Right renal pelvis (tissue), 4 donors: ENCODE data around the gene ACD. TPM values are rescaled to one million over a fixed set of nuclear protein-coding genes. Genes with fewer than 3 reads are reported as not detected.

Source experiments
- DNase-seq, 4 donors: peaks; one replicate each; pipeline ENCODE4 v3.0.0-alpha.2; 2013; ENCODE audit warnings: low read depth in 4 of 4, low spot score in 3 of 4, missing footprints in 1 of 4
- polyA plus RNA-seq, 4 donors: library from polyadenylated mRNA; unstranded; fragments of 120-200 nt; gene quantifications; one replicate each; pipeline ENCODE4 v1.2.1, GENCODE V29; 2013; ENCODE audit not compliant: insufficient read length in 4 of 4

ACD gene
- polyA plus RNA-seq, 4 donors: 21.0 to 28.9 (median 23.4) TPM

DNA sequence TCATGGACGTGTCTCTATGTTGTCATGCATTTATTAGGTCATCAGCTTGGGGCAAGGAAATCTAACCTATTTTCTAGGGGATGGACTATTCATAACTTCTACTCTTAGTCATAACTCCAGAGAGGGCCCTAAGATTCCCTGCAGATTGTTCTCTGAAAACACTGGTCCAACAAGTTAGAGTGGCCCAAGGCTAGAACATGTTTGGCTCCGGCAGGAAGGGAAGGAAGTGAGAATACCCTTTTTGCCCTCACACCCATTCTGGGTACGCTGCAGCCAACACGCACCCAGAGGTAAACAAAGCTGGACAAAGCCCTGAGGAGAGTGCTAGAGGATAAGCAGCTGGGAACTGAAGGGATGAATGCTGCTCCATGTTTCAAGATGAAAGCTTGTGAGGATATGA is 16.5 kb upstream of the ACD start:
- DNase-seq: no peak

DNA sequence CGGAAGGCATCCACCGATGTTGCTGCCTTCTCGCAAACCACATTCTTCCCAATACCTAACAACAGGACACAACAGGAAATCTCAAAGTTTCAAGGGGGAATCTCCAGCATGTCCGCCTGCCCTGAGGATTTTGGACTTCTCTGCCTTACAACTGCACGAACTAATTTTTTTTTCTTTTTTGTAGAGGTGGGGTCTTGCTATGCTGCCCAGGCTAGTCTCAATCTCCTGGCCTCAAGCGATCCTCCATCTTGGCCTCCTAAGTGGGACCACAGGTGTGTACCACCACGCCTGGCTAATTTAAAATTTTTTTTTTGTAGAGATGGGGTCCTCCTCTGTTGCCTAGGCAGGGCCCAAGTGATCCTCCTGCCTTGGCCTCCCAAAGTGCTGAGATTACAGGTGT is 15.9 kb upstream of the ACD start:
- no peak for DNase-seq

DNA sequence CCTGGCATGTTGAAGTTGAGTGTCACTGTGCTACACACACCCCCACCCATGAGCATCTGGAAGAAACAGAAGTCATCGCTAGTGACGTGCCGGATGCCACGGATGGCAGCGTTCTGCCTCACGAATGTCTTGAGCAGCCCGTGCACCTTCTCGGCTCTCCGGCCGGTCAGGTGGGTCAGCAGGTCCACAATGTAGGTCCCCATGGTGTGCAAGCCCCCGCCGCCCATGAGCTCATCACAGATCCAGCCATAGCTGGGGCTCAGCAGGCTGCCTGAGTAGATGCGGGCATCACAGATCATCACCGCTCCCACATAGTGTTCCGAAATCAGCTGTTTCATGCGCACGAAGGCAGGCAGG is 15.5 kb upstream of the ACD start:
- DNase-seq: no peak

DNA sequence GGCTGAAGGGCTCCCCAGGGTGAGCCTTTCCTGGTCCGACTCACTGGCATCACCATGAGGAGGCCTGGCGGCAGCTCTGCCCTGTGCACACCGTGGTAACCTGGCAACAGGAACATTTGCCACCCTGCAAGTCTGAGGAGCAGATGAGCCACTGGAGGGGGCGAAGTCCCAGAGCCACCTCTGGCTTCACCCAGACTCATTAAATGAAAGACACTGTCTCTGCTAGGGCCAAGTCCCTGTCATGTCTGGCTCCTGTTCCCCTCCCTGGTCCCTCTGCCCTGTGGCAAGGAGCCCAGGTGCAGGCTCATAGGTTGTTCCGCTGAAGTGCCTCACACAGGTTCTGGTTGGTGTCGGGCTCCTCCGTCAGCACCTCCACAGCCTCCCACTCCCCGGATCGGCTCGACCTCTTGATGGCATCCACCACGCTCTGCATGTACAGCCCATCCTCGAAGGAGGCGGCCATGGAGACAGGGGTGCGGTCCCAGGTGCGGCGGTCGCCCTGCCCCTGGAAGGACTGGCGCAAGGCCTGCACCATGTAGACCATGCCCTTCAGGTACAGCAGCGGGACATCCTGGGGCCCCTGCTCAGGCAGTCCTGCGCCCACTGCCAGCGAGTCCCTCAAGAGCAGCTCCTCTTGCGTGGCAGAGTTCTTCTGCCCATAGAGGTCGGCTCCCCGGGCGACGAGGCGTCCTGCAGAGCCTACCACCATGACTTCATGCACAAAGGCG is 15.0 kb upstream of the ACD start:
- no peak for DNase-seq

DNA sequence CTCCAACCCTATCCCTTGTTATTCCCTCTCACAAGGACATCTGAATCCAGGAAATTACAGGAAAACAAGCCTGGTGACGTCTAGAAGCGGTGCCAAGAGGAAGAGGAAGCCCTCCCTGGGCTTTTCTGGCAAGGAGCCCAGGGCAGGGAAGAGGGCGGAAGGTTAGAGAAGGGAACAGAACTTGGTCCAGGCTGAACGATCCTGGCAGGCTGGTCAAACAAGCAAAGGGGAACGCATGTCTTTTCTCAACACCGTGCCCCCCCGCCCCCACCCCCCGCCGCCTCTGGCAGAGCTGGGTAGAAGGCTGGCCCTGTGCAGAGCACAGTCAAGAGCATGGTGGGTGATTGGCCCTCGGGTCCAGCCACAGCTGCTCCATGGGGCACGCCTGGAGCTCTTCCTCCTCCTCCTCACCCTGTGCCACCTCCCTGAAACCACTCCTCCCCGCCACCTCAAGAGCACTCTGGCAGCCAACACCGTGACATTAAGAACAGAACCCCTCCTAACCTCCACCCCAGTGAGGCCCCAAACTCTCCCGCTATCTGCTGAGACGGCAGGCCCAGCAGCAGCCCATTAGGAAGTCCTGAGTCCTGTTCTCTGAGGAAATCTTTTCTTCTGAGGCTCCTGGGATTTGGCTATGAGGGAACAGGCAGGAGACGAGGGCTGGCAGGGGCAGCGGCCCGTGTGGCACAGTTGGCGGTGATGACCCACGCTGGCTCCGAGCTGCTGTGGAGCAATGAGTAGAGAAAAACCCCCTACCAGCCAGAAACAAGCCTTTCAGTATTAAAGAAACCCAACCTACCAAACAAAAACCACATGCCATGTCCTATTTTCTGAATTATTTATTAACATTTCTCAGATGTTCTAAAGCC is 13.9 kb upstream of the ACD start:
- no peak for DNase-seq

DNA sequence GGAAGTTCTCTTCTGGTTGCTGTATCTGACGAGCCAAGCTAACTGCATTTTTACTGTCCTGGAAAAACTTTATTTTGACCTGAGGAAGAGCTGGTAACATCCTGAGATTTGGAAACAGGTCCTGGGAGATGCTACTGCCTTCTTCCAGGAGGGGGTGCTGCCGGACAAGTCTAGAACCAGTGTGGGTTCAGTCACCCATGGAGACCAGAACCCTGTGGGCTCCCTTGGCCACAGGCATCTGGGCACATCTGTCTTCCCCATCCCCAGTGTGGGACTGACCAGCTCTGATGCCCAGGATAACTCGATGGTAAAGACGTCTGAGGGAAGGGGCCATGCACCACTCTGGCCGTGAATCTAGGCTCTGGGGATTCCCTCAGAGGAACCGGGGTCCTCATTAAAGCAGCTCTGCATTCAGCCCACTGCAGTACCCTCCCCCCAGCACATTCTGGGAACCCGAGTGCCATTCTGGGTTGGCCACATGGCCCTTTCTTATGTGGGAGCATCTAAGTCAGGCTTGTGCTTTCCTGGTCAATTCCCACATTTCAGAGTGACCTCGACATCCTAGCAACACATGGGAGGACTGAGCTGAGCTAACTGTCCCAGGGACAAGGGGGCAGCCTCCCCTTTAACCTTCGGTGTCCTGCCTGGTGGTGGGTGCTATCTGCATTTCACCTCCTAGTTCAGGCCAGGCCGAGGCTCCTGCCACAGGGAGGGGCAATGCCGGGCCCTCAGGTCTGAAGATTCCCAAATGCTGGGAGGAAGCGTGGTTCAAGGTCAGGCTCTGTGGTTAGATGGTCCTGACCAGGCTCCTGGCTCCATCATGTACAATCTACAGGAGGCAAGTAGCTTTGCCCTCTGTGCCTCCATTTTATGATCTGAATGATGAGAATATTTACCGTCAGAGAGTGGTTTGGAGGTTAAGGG is 12.9 kb upstream of the ACD start:
- DNase-seq: no peak

DNA sequence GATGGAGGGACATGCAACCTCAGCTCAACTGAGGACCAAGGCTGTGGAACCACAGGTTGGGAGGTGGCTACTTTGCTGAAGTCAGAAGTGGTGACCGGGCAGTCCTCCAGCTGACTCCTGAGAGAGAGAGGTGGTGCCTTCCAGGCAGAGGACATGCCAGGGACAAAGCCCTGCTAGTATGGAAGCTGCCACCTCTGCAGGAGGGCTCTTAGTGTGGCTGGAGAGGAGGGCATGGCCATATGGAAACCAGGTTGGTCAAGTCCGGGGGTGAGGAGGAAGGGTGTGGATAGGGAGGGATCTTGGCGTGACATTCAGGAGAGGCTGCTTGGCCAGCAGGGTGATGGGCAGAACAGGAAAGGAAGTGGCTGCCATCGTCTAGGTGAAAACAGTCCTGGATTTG is 12.2 kb upstream of the ACD start:
- DNase-seq: no peak

DNA sequence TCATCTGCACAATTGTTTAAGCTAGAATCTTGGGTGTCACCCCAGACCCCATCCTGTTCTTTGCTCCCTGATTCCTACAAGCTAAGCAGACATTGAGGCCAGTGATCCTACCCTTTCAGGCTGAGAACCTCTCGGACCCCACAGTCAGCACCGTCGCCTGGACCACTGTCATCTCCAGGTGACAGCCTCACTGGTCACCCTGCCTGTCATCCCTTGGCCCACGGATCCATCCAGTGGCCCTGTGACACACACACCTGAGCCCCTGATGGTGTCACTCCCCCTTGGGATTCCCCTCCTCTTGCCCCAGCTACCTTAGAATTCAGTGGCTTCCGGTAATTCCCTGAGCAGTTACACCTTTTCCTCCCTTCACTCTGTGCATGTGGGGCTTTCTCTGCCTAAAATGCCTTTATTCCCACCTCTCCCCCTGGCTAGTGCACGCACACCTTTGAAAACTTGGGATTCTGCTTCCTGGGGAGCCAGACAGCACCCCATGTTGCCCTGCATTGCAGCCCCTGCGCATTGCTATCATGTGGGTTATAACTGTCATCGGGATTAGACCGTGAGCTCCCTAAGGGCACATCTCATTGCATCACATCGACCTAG is 9.5 kb upstream of the ACD start:
- DNase-seq: no peak

DNA sequence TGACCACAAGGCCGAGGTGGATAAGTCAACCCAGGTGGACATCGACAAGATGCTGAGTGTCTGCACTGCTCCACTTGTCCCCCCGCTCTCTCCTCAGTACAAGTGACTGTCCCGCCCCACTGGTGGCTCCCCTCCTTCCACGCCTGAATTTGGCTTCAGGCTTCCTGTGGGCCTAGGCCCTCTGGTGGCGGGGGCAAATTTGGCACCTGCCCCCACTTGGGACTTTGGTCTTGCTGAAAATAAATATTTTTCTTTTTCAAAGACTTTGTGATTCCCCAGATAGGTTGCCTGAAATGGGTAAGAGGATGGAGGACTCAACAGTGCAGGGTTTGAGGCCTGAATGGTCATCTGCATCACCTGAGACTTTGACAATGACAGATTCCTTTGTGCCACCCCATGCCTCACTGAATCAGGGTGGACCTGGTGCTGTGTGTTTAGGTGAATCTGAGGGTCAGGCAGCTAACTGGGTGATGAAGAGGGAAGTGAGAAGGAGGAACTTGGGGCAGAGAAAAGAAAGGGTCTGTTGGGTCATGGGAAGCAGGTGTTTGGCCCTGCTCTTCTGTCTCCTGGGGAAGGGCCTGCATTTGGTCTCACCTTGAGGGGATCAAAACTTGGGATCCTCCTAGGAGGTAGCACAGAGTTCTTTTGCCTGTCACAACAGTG is 8.6 kb upstream of the ACD start:
- DNase-seq: no peak

DNA sequence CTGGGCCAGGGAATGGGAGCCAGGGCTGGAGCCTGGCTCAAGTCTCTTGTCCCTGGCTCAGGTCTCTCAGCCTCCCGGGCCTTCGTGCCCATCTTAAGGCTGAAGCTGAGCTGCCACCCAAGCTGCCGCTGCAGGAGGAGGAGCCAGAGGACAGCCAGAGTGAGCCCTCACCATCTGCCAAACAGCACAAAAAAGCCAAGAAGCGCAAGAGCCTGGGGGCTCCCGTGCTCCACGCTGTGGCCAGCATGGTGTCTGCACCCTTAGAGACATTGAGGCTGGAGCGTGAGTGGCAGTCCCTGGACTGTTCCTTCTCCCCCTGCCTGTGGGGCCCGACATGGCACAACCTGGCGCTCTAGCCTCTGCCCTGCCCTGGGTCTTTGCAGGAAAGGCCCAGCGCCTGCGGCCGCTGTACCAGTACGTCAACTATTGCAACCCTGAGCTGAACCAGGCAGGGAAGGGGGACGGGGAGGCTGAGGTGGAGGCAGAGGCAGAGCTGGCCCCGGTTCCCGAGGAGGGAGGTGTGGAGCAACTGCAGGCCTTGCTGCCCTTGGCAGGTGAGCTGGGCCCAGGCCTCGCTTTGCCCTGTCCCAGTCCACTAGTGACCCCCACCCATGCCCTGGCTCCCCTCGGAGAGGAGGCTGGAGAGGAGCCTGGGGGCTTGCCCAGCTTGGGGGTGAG is 7.9 kb upstream of the ACD start:
- DNase-seq: peak in 3 of 4 donors; percentile 69 to 80 (median 70)

DNA sequence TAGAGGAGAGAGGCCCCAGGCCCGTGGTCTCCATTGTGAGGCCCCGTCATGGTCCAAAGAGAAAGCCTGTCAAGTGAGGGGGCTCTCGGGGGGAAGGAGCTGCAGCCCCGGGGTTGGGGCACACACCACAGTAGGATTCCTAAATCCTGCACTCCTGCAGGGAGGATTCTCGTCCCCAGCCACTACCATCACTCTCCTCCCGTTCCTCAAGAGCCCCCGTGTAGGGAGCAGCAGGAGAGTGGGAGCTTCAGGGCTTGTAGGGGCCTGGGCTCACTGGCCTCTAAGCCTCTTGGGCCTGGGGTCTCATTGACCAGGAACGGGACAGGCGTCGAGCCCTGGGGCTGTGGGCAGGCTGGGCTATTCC is 7.4 kb upstream of the ACD start:
- DNase-seq: no peak

DNA sequence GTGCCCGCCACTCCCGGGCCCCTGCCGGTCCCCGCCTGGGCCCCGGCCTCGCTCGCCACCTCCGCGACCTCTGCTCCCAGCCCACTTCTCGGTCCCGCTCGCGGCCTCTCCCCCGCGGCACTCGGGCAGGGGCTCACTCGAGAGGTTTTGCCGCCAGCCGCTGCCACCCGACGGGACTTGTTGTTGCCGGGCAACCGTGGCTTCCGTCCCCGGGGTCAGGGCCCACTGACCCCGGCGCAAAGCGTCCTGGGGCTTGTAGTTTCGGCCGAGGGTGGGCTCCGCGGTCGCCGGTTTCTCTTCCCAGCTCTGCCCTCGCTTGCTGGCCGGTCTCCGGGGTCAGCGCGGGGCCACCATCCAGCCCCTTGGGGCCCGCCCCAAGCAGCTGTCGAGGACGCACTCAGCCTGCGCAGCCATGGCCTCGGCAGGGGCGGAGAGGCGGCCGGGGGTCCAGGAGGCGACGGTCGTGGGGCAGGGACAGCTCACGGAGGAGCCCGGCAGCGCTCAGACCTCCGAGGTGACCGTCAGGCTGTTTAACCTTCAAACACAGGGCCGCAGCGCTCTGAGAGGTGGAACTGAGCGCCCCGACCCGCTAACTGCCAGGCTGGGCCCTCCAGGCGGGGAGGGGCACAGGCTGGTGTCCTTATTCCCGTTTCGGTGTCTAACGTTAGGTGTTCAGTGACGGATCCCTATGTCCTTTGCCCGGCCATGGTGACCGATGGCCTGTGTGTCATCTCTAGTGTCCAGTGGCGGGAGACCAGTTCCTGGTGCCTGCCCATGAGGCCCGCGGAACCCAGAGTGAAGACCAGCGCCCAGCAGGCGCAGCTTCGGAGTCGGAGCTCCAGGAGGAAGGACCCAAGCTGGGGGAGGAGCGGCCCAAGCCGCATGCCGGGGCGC is 6.7 kb upstream of the ACD start, which contains the start of the genes C16orf86 and ENKD1:
C16orf86 (plus strand) TSS at position 256 of the 894 bp plus-strand sequence; CDS start at position 413, 157 bp downstream.
ENKD1 (minus strand) TSS at position 192 of the 894 bp plus-strand sequence. CDS start 308 bp downstream, outside the sequence.
- peak; percentile 61 to 74 (median 66) for DNase-seq

DNA sequence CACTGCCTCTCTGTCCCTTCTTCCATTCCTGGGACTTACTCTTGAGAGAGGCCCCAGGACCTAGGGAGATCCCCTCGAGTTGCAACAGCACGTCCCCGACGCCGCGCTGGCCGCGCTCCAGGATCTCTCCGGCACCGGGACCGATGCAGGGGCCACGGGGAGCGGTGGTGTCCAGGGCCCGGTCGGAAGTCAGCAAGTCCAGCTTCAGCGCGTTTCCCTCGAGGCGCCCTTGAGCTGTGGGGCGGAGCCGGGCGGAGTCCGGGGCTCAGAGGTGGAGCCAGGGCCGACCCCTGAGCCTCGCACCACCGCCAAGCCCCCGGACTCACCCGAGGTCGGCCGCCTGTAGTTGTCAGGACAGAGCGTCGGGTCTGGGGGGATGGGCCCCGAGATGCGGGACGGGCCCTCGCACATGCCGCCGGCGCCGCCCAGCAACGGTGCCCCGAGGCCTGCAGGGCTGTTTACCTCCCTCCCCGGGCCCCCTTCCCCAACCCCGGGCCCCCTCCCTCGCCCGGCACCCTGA is 6.0 kb upstream of the ACD start:
- no peak for DNase-seq

DNA sequence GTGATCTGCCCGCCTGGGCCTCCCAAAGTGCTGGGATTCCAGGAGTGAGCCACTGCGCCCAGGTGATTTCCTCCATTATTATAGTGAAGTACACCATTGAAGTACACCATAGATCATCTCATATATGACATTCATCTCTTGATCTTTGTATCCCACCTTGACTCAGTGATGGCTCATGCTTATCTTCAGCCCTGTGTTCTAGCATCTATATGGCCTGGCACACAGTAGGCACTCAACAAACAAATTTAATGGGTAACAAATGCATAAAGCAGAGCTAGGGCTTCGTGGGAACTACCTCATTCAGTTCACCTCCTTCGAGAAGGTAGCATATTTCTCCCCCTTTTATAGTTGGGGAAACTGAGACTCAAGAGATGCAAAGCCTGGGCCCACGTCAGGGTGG is 5.5 kb upstream of the ACD start:
- DNase-seq: no peak

DNA sequence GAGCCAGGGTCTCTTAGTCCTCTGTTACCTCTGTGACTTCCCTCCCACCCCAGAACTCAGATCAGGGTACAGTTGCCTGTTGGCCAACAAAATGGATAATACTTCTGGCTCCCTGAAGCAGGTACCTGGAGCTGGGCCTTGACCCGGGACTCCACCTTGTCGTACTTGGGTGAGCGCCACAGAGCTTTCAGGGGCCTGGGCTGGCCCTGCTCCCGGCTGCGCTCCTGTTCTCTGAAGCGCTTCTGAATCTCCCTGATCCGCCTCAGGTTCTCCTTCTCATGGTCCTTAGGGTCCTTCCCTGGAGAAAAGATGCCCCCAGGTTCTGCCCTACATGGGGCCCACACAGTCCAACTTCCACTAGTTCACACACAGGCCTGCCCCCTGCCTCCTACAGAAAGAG is 4.8 kb upstream of the ACD start:
- DNase-seq: no peak

DNA sequence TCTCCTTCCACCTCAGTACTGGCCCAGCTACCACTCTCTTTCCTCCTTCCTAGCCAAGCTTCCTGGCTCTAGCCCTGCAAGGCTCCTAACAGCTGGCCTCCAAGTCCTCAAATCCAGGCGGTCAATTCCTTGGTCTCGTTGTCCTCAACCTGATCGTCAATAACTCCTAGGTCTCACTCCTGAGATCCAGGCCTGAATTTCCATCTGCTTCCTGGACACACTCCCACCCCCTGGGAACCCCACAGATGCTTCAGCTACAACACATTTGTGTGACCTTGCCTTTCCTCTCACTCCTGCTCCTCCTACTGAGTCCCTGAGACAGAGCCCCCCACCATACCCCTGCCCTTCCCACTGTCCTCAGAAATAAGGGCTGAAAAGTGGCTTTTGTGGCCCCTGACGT is 4.2 kb upstream of the ACD start:
- no peak for DNase-seq

DNA sequence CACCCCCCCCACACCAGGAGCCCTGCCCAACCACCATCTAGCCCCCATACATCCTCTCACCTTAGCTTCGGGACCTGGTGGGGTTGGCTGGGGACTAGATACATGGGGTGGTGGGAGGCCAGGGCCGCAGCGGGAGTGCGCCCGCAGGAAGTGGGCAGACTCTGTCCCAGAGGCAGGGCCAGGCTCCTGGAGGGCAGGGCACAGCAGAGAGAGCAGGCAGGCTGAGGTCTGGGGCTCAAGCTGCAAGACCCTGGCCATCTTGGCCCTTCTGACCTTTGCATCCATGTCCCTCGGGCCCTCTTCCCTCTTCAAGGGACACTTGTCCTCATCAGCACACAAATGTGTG is 3.8 kb upstream of the ACD start:
- DNase-seq: no peak

DNA sequence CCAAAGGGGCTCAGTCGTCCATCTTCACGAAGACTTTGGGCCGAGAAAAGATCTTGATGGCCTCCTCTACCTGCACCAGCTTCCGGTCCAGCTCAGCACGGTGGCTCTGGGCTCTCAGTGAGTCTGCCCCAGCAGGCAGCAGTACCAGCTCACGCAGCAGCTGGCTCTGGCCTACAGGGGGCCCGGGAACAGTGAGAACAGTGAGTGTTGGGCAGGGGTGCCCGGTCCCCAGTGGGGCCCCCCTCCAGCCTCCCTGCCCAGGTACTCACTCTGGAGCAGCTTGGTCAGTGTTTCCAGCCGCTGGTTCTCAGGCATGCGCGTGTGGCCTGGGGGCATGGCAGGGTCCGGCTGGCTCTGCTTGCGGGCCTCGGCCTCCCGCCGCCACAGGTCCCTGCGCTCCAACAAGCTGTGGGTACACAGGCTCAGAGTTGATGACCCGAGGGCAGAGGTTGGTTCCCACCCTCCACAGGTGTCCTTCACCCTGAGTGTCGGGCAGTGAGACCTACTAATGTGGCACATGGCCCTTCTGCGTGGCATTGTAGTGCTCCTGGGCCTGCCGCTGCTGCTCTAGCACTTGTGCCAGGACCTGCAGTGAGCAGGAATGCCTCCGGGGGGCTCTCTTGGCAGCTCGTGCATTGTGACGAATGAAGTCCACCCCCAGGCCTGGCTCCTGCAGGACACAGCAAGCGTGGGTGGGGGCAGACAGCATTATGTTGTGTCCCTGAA is 3.3 kb upstream of the ACD start:
- DNase-seq: no peak
